ENCODE results near the gene ATP11A.

GRCh38 chr13:112899281-112900225 is 209.7 kb downstream of the ATP11A start:
- no peak for TF ChIP-seq EZH2 (IDR thresholded peaks at IDR 0.05; ENCODE audit: low read length, unreplicated experiment)
- no peak for TF ChIP-seq CTCF (conservative IDR thresholded peaks at IDR 0.05; ENCODE audit: low read depth, low read length)
